Natural killer cell treated with Interleukin-12 subunit alpha and Interleukin-12 subunit beta and Interleukin-15 and Interleukin-18, amount 100 ng/mL, for 72 hours (primary cell): ENCODE data around the gene PLEKHM3. TPM values are rescaled to one million over a fixed set of nuclear protein-coding genes. Genes with fewer than 3 reads are reported as not detected.

Experiments used
- ATAC-seq, 2 donors: fragments of 150-1000 bp; cut with Tn5 transposase in 1 of 2; sonication (Bioruptor Pico), chemical (Tn5 transposase) in 1 of 2; 2 replicates each; pipeline ENCODE4 v1.10.0; 2021
- DNase-seq: peaks from one replicate; pipeline ENCODE4 v3.0.0; 2022; ENCODE audit warnings: low spot score
- H3K27ac Mint-ChIP-seq, 2 donors: 1 replicate in 1 of 2; 2 replicates in 1 of 2; pipeline ENCODE4 v1.8.0; 2022; ENCODE audit warnings: mixed read lengths in 2 of 2, mild to moderate bottlenecking in 1 of 2, moderate library complexity in 1 of 2
- H3K27me3 Mint-ChIP-seq, 2 donors: 1 replicate in 1 of 2; 2 replicates in 1 of 2; pipeline ENCODE4 v1.8.0; 2022; ENCODE audit warnings: mixed read lengths in 2 of 2
- H3K36me3 Mint-ChIP-seq: one replicate; pipeline ENCODE4 v1.8.0; 2022; ENCODE audit warnings: mixed read lengths
- H3K4me1 Mint-ChIP-seq, 2 donors: 1 replicate in 1 of 2; 2 replicates in 1 of 2; pipeline ENCODE4 v1.8.0; 2022; ENCODE audit warnings: low read depth in 2 of 2, mixed read lengths in 2 of 2, mild to moderate bottlenecking in 1 of 2
- H3K4me3 Mint-ChIP-seq: one replicate; pipeline ENCODE4 v1.8.0; 2022; ENCODE audit warnings: mixed read lengths
- H3K9me3 Mint-ChIP-seq: 2 replicates; pipeline ENCODE4 v1.8.0; 2022; ENCODE audit warnings: mixed read lengths
- total RNA-seq, 2 donors: library from RNA; stranded (reverse); gene quantifications; one replicate each; pipeline ENCODE4 v1.2.3, GENCODE V29; 2022

Gene PLEKHM3
- total RNA-seq: 10 to 100 TPM in 1 of 2 donors, 1 to 10 TPM in 1; 8.1 to 10.3 TPM

- Mint-ChIP-seq H3K9me3 (no peaks in the 10 kb centered on the region), H3K4me3 (peak within 1 kb of the TSS; percentile 93), H3K36me3 (no peaks in the 10 kb centered on the region), H3K4me1 (peaks cover 10 to 15% of the 10 kb centered on the region in 2 donors), H3K27ac (peak within 1 kb of the TSS; percentile 76 to 80), H3K27me3 (no peaks in the 10 kb centered on the region)
- peak; percentile 90 for DNase-seq
- ATAC-seq: peak; percentile 96 to 97
Observed at GRCh38 chr2:208025037-208025813, at the start of gene PLEKHM3. TSS of gene PLEKHM3 (minus strand) at chr2:208025527. CDS start at chr2:208001639, 23,888 bp downstream.

- Mint-ChIP-seq H3K4me3 (no peak overlapping the region), H3K36me3 (no peaks in the 10 kb centered on the region), H3K27me3 (peaks cover 13 to 15% of the 10 kb centered on the region in 2 donors), H3K4me1 (no peaks in the 10 kb centered on the region), H3K9me3 (no peaks in the 10 kb centered on the region), H3K27ac (no peak overlapping the region)
- ATAC-seq (no peak), DNase-seq (no peak)
Observed at GRCh38 chr2:208074610-208075356, 49.5 kb upstream of the PLEKHM3 start.

GRCh38 chr2:208072250-208072892, 47.0 kb upstream of the PLEKHM3 start:
- ATAC-seq: peak; percentile 57 to 71
- Mint-ChIP-seq H3K27ac (no peak overlapping the region), H3K9me3 (no peaks in the 10 kb centered on the region), H3K4me3 (no peak overlapping the region), H3K4me1 (no peaks in the 10 kb centered on the region), H3K36me3 (no peaks in the 10 kb centered on the region), H3K27me3 (peaks cover 4 to 7% of the 10 kb centered on the region in 2 donors)
- no peak for DNase-seq

- no peak for ATAC-seq
- Mint-ChIP-seq H3K9me3 (no peaks in the 10 kb centered on the region), H3K36me3 (no peaks in the 10 kb centered on the region), H3K4me3 (no peak overlapping the region), H3K27me3 (no peaks in the 10 kb centered on the region), H3K4me1 (no peaks in the 10 kb centered on the region), H3K27ac (no peak overlapping the region)
- no peak for DNase-seq
Observed at GRCh38 chr2:208069186-208069585, 43.9 kb upstream of the PLEKHM3 start.

- Mint-ChIP-seq H3K36me3 (no peaks in the 10 kb centered on the region), H3K27ac (no peak overlapping the region), H3K4me3 (no peak overlapping the region), H3K27me3 (peaks cover 8 to 10% of the 10 kb centered on the region in 2 donors), H3K4me1 (no peaks in the 10 kb centered on the region), H3K9me3 (no peaks in the 10 kb centered on the region)
- no peak for ATAC-seq
- no peak for DNase-seq
Observed at GRCh38 chr2:208066016-208066415, 40.7 kb upstream of the PLEKHM3 start.

- no peaks in the 10 kb centered on the region for H3K36me3 Mint-ChIP-seq
- H3K9me3 Mint-ChIP-seq: no peaks in the 10 kb centered on the region
- peaks cover 8 to 12% of the 10 kb centered on the region in 2 donors for H3K27me3 Mint-ChIP-seq
- no peak for ATAC-seq
- no peaks in the 10 kb centered on the region for H3K4me1 Mint-ChIP-seq
- H3K27ac Mint-ChIP-seq: no peak overlapping the region
- no peak overlapping the region for H3K4me3 Mint-ChIP-seq
- no peak for DNase-seq
Observed at GRCh38 chr2:208065476-208065875, 40.1 kb upstream of the PLEKHM3 start.

- no peaks in the 10 kb centered on the region for H3K9me3 Mint-ChIP-seq
- H3K4me3 Mint-ChIP-seq: no peak overlapping the region
- H3K4me1 Mint-ChIP-seq: no peaks in the 10 kb centered on the region
- no peak overlapping the region for H3K27ac Mint-ChIP-seq
- DNase-seq (no peak), ATAC-seq (no peak)
- peaks cover 8 to 12% of the 10 kb centered on the region in 2 donors for H3K27me3 Mint-ChIP-seq
- no peaks in the 10 kb centered on the region for H3K36me3 Mint-ChIP-seq
Observed at GRCh38 chr2:208064220-208064961, 39.1 kb upstream of the PLEKHM3 start.

- no peaks in the 10 kb centered on the region for H3K4me1 Mint-ChIP-seq
- no peaks in the 10 kb centered on the region for H3K9me3 Mint-ChIP-seq
- DNase-seq (no peak), ATAC-seq (no peak)
- H3K27me3 Mint-ChIP-seq: peaks cover 8 to 12% of the 10 kb centered on the region in 2 donors
- H3K4me3 Mint-ChIP-seq: no peak overlapping the region
- H3K36me3 Mint-ChIP-seq: no peaks in the 10 kb centered on the region
- H3K27ac Mint-ChIP-seq: no peak overlapping the region
Observed at GRCh38 chr2:208062961-208063360, 37.6 kb upstream of the PLEKHM3 start.

- Mint-ChIP-seq H3K27ac (no peak overlapping the region), H3K27me3 (peaks cover 11 to 12% of the 10 kb centered on the region in 2 donors), H3K4me1 (no peaks in the 10 kb centered on the region), H3K36me3 (no peaks in the 10 kb centered on the region), H3K9me3 (no peaks in the 10 kb centered on the region), H3K4me3 (no peak overlapping the region)
- ATAC-seq: no peak
- no peak for DNase-seq
Observed at GRCh38 chr2:208062113-208062512, 36.8 kb upstream of the PLEKHM3 start.

GRCh38 chr2:208057108-208057507, 31.8 kb upstream of the PLEKHM3 start:
- Mint-ChIP-seq H3K4me3 (no peak overlapping the region), H3K27ac (no peak overlapping the region), H3K9me3 (no peaks in the 10 kb centered on the region), H3K36me3 (no peaks in the 10 kb centered on the region), H3K4me1 (no peaks in the 10 kb centered on the region), H3K27me3 (peaks cover 15 to 27% of the 10 kb centered on the region in 2 donors)
- ATAC-seq (no peak), DNase-seq (no peak)

- Mint-ChIP-seq H3K4me1 (no peaks in the 10 kb centered on the region), H3K27ac (no peak overlapping the region), H3K36me3 (no peaks in the 10 kb centered on the region), H3K27me3 (peaks cover 16 to 32% of the 10 kb centered on the region in 2 donors), H3K9me3 (no peaks in the 10 kb centered on the region), H3K4me3 (no peak overlapping the region)
- ATAC-seq: no peak
- no peak for DNase-seq
Observed at GRCh38 chr2:208049441-208049840, 24.1 kb upstream of the PLEKHM3 start.

GRCh38 chr2:208049006-208049405, 23.7 kb upstream of the PLEKHM3 start:
- Mint-ChIP-seq H3K27me3 (peaks cover 16 to 29% of the 10 kb centered on the region in 2 donors), H3K27ac (no peak overlapping the region), H3K36me3 (no peaks in the 10 kb centered on the region), H3K4me3 (no peak overlapping the region), H3K9me3 (no peaks in the 10 kb centered on the region), H3K4me1 (no peaks in the 10 kb centered on the region)
- DNase-seq (no peak), ATAC-seq (no peak)

- H3K36me3 Mint-ChIP-seq: no peaks in the 10 kb centered on the region
- H3K27ac Mint-ChIP-seq: no peak overlapping the region
- no peak for ATAC-seq
- no peak for DNase-seq
- no peaks in the 10 kb centered on the region for H3K9me3 Mint-ChIP-seq
- no peak overlapping the region for H3K4me3 Mint-ChIP-seq
- peaks cover 19 to 32% of the 10 kb centered on the region in 2 donors for H3K27me3 Mint-ChIP-seq
- no peaks in the 10 kb centered on the region for H3K4me1 Mint-ChIP-seq
Observed at GRCh38 chr2:208047840-208048239, 22.5 kb upstream of the PLEKHM3 start.
